PC-3 (cell line): ENCODE results near the gene MAPK1.

ENCODE experiments used
- CTCF ChIP-seq: fragments of 300-600 bp; sonication (generic); conservative IDR thresholded peaks from 2 replicates; pipeline ENCODE4 v1.5.1; 2017; ENCODE audit warnings: antibody characterized with exemption, low read depth, mild to moderate bottlenecking, low read length
- EZH2 ChIP-seq: fragments of 300-600 bp; sonication (generic); IDR thresholded peaks from one replicate; pipeline ENCODE4 v1.6.1; 2017; ENCODE audit warnings: antibody characterized with exemption, mild to moderate bottlenecking, low read length; ENCODE audit not compliant: unreplicated experiment
- EZH2phosphoT487 ChIP-seq: fragments of 300-600 bp; sonication (generic); IDR thresholded peaks from 2 replicates; pipeline ENCODE4 v1.6.1; 2018; ENCODE audit warnings: mild to moderate bottlenecking, antibody characterized with exemption, low read length, borderline replicate concordance

GRCh38 chr22:21712751-21713427 lies 154.6 kb downstream of the MAPK1 start:
- TF ChIP-seq CTCF = peak; percentile 81
- no peak for TF ChIP-seq EZH2
- TF ChIP-seq EZH2phosphoT487 = no peak
